IPS-20b (cell line): Measurements from ENCODE around the gene COL18A1.
"Not testable (repeated sequence)": the region's sequence is repeated elsewhere in the genome, so short reads cannot be mapped to it uniquely, and the experiment has no call there.

ENCODE experiments used
- H3K27ac ChIP-seq: one replicate; pipeline ENCODE4 v1.5.1; 2013; ENCODE audit warnings: low read length
- H3K27me3 ChIP-seq: 2 replicates; pipeline ENCODE4 v1.6.1; 2013; ENCODE audit warnings: mild to moderate bottlenecking, low read length, inconsistent platforms; ENCODE audit not compliant: insufficient read depth
- H3K36me3 ChIP-seq: 2 replicates; pipeline ENCODE4 v1.6.1; 2013; ENCODE audit warnings: low read depth, mild to moderate bottlenecking, inconsistent platforms, low read length, moderate library complexity; ENCODE audit not compliant: insufficient read depth
- H3K4me1 ChIP-seq: 2 replicates; pipeline ENCODE4 v1.6.1; 2013; ENCODE audit warnings: mild to moderate bottlenecking, control low read depth, inconsistent platforms, low read length, moderate library complexity; ENCODE audit not compliant: insufficient read depth
- H3K4me3 ChIP-seq: 2 replicates; pipeline ENCODE4 v1.5.1; 2013; ENCODE audit warnings: mild to moderate bottlenecking, low read length, inconsistent platforms
- H3K9ac ChIP-seq: 2 replicates; pipeline ENCODE4 v1.6.1; 2013; ENCODE audit warnings: low read depth, mild to moderate bottlenecking, inconsistent platforms, low read length, moderate library complexity
- H3K9me3 ChIP-seq: 2 replicates; pipeline ENCODE4 v1.6.1; 2013; ENCODE audit warnings: mild to moderate bottlenecking, low read depth, low read length, inconsistent platforms; ENCODE audit not compliant: insufficient read depth

COL18A1 gene

GRCh38 chr21:45499970-45500577 lies 95.1 kb downstream of the COL18A1 start:
- H3K36me3 ChIP-seq: peaks cover 43% of the 10 kb centered on the region
- H3K4me3 ChIP-seq: no peak overlapping the region
- no peaks in the 10 kb centered on the region for H3K27me3 ChIP-seq
- no peak overlapping the region for H3K27ac ChIP-seq
- H3K4me1 ChIP-seq: no peaks in the 10 kb centered on the region
- H3K9me3 ChIP-seq: no peaks in the 10 kb centered on the region
- no peak overlapping the region for H3K9ac ChIP-seq

GRCh38 chr21:45501081-45502005 lies 96.4 kb downstream of the COL18A1 start:
- H3K4me1 ChIP-seq, H3K9me3 ChIP-seq, H3K27me3 ChIP-seq, H3K27ac ChIP-seq, H3K9ac ChIP-seq, H3K4me3 ChIP-seq: not testable (repeated sequence)
- H3K36me3 ChIP-seq: peaks cover 37% of the 10 kb centered on the region

GRCh38 chr21:45502006-45502345 lies 97.0 kb downstream of the COL18A1 start:
- no peak overlapping the region for H3K27ac ChIP-seq
- H3K9ac ChIP-seq: no peak overlapping the region
- H3K4me1 ChIP-seq: no peaks in the 10 kb centered on the region
- H3K36me3 ChIP-seq: peaks cover 34% of the 10 kb centered on the region
- H3K9me3 ChIP-seq: no peaks in the 10 kb centered on the region
- no peaks in the 10 kb centered on the region for H3K27me3 ChIP-seq
- H3K4me3 ChIP-seq: no peak overlapping the region

- Histone ChIP-seq H3K4me3 (no peak overlapping the region), H3K4me1 (no peaks in the 10 kb centered on the region), H3K9me3 (no peaks in the 10 kb centered on the region), H3K9ac (no peak overlapping the region), H3K27ac (no peak overlapping the region), H3K36me3 (peaks cover 28% of the 10 kb centered on the region), H3K27me3 (no peaks in the 10 kb centered on the region)
Observed at GRCh38 chr21:45502600-45502999, 97.6 kb downstream of the COL18A1 start.

- H3K36me3 ChIP-seq: peaks cover 23% of the 10 kb centered on the region
- H3K4me3 ChIP-seq, H3K27me3 ChIP-seq, H3K9me3 ChIP-seq, H3K9ac ChIP-seq, H3K27ac ChIP-seq, H3K4me1 ChIP-seq: not testable (repeated sequence)
Observed at GRCh38 chr21:45503226-45503625, 98.3 kb downstream of the COL18A1 start.

GRCh38 chr21:45504021-45504515 lies 99.1 kb downstream of the COL18A1 start:
- H3K4me3 ChIP-seq: no peak overlapping the region
- H3K27me3 ChIP-seq: no peaks in the 10 kb centered on the region
- H3K36me3 ChIP-seq: peaks cover 17% of the 10 kb centered on the region
- H3K9ac ChIP-seq: no peak overlapping the region
- H3K4me1 ChIP-seq: no peaks in the 10 kb centered on the region
- no peaks in the 10 kb centered on the region for H3K9me3 ChIP-seq
- no peak overlapping the region for H3K27ac ChIP-seq

GRCh38 chr21:45504516-45505415 lies 99.8 kb downstream of the COL18A1 start:
- Histone ChIP-seq H3K27ac (no peak overlapping the region), H3K9me3 (no peaks in the 10 kb centered on the region), H3K4me1 (no peaks in the 10 kb centered on the region), H3K9ac (no peak overlapping the region), H3K36me3 (peaks cover 10% of the 10 kb centered on the region), H3K4me3 (no peak overlapping the region), H3K27me3 (no peaks in the 10 kb centered on the region)

GRCh38 chr21:45505416-45506021 lies 100.6 kb downstream of the COL18A1 start:
- Histone ChIP-seq H3K36me3 (peaks cover 10% of the 10 kb centered on the region), H3K27me3 (no peaks in the 10 kb centered on the region), H3K4me1 (no peaks in the 10 kb centered on the region), H3K4me3 (no peak overlapping the region), H3K9me3 (no peaks in the 10 kb centered on the region), H3K27ac (no peak overlapping the region), H3K9ac (no peak overlapping the region)

- Histone ChIP-seq H3K4me3 (no peak overlapping the region), H3K27ac (no peak overlapping the region), H3K36me3 (peaks cover 10% of the 10 kb centered on the region), H3K27me3 (no peaks in the 10 kb centered on the region), H3K9ac (no peak overlapping the region), H3K9me3 (no peaks in the 10 kb centered on the region), H3K4me1 (no peaks in the 10 kb centered on the region)
Observed at GRCh38 chr21:45506241-45506817, 101.4 kb downstream of the COL18A1 start.

- H3K4me1 ChIP-seq: no peaks in the 10 kb centered on the region
- H3K4me3 ChIP-seq: no peak overlapping the region
- no peaks in the 10 kb centered on the region for H3K9me3 ChIP-seq
- no peaks in the 10 kb centered on the region for H3K27me3 ChIP-seq
- no peak overlapping the region for H3K27ac ChIP-seq
- no peak overlapping the region for H3K9ac ChIP-seq
- peaks cover 15% of the 10 kb centered on the region for H3K36me3 ChIP-seq
Observed at GRCh38 chr21:45506836-45507522, 102.0 kb downstream of the COL18A1 start.
